NT2/D1 (cell line): ENCODE data around the gene NBAS.

Source experiments
- SUZ12 ChIP-seq: IDR thresholded peaks from 2 replicates; pipeline ENCODE4 v1.6.1; 2011; ENCODE audit not compliant: insufficient read length, insufficient read depth; ENCODE audit errors: extremely low read depth
- YY1 ChIP-seq: IDR thresholded peaks from 2 replicates; pipeline ENCODE4 v1.6.1; 2011; ENCODE audit not compliant: insufficient read length, insufficient read depth
- ZNF274 ChIP-seq: IDR thresholded peaks from 2 replicates; pipeline ENCODE4 v1.6.1; 2011; ENCODE audit warnings: mild to moderate bottlenecking, low read depth, low read length

DNA sequence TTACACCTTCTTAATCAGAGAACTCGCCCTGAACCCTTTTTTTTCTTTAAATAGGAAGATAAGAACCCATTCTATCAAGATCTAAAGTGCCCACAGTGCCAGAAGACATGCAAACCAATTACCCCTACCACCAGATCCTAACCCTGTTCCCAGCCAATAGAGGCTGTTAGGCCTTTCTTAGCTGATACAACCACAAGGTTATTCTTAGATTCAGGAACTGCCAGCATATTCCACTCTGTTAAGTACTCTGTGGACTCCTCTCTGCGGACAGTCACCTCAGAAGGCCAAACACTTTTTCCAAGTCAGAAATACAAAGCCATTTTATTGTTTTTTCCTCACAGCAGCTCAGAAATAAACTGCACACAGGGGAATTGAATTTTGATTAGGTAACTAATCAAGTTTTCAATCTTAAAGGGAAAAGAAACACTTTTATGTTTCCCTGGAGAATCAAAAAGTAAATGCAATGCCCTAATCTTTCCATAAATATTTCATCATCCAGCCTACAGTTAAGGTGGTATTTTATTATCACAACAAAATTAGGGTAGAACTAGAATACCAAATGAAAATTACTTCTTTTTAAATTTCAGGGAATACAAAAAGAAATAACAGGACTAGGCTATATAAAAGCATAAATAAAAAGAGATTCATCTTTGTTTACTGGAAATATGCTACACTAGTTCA lies 111.4 kb downstream of the NBAS start:
- TF ChIP-seq SUZ12 (no peak), YY1 (no peak), ZNF274 (no peak)
